K562 (cell line): ENCODE results near the gene FARSA. TPM values are rescaled to one million over a fixed set of nuclear protein-coding genes. Genes with fewer than 3 reads are reported as not detected.

Experiments
- BRF1 ChIP-seq: IDR thresholded peaks from 3 replicates; pipeline ENCODE4 v1.6.1; 2011; ENCODE audit warnings: borderline replicate concordance, mild to moderate bottlenecking; ENCODE audit not compliant: insufficient read length; ENCODE audit errors: extremely low read depth
- CC2D1A ChIP-seq: fragments of 450-650 bp; IDR thresholded peaks from 2 replicates; pipeline ENCODE4 v1.6.1; 2017; ENCODE audit warnings: mild to moderate bottlenecking
- EGR1 ChIP-seq: fragments of 450-650 bp; conservative IDR thresholded peaks from 2 replicates; pipeline ENCODE4 v1.6.1; 2017; ENCODE audit warnings: mild to moderate bottlenecking
- ELF2 ChIP-seq: fragments of 250-450 bp; sonication (Bioruptor Pico); IDR thresholded peaks from 2 replicates; pipeline ENCODE4 v1.5.0; 2021; ENCODE audit warnings: mild to moderate bottlenecking
- EP400 ChIP-seq: fragments of 450-650 bp; IDR thresholded peaks from 2 replicates; pipeline ENCODE4 v1.6.1; 2017; ENCODE audit warnings: antibody characterized with exemption, mild to moderate bottlenecking, moderate library complexity
- FOXJ2 ChIP-seq: fragments of 200-800 bp; sonication (Bioruptor generic); IDR thresholded peaks from 2 replicates; pipeline ENCODE4 v1.6.1; 2016; ENCODE audit warnings: missing genetic modification characterization, missing compliant biosample characterization
- HOXB6 ChIP-seq: fragments of 250-450 bp; sonication (Bioruptor Pico); IDR thresholded peaks from 2 replicates; pipeline ENCODE4 v1.5.1; 2022; ENCODE audit warnings: mild to moderate bottlenecking, borderline replicate concordance
- ILF3 ChIP-seq: fragments of 450-650 bp; IDR thresholded peaks from 2 replicates; pipeline ENCODE4 v1.6.1; 2018; ENCODE audit warnings: antibody characterized with exemption, mild to moderate bottlenecking, moderate library complexity, borderline replicate concordance
- MTA1 ChIP-seq: fragments of 450-650 bp; IDR thresholded peaks from 2 replicates; pipeline ENCODE4 v1.6.1; 2017; ENCODE audit warnings: borderline replicate concordance
- NCOA1 ChIP-seq: fragments of 450-650 bp; IDR thresholded peaks from 2 replicates; pipeline ENCODE4 v1.6.1; 2016; ENCODE audit warnings: low read depth
- NR2F6 ChIP-seq: fragments of 450-650 bp; formaldehyde crosslinking; IDR thresholded peaks from 2 replicates; pipeline ENCODE4 v1.4.0; 2020; ENCODE audit warnings: mild to moderate bottlenecking
- RBM14 ChIP-seq: fragments of 200-400 bp; formaldehyde crosslinking; IDR thresholded peaks from 2 replicates; pipeline ENCODE4 v1.6.1; 2018; ENCODE audit warnings: low read depth, mild to moderate bottlenecking, low read length, moderate library complexity, borderline replicate concordance; ENCODE audit not compliant: insufficient read depth
- SMARCB1 ChIP-seq: IDR thresholded peaks from 2 replicates; pipeline ENCODE4 v1.6.1; 2011; ENCODE audit warnings: improper control_type of control experiment, low read depth; ENCODE audit not compliant: insufficient read length
- TAF9B ChIP-seq: fragments of 450-650 bp; IDR thresholded peaks from 2 replicates; pipeline ENCODE4 v1.6.1; 2018; ENCODE audit warnings: mild to moderate bottlenecking; ENCODE audit not compliant: partially characterized antibody
- YY1 ChIP-seq, 3 experiments: IDR thresholded peaks; 2 replicates each; pipeline ENCODE4 v1.6.1; 2011; ENCODE audit warnings: low read length in 2 of 3, mild to moderate bottlenecking in 2 of 3, moderate library complexity in 2 of 3, borderline replicate concordance in 1 of 3, control low read depth in 1 of 3, low read depth in 1 of 3; ENCODE audit not compliant: insufficient read depth in 3 of 3, insufficient replicate concordance in 2 of 3, control insufficient read depth in 1 of 3, insufficient read length in 1 of 3; ENCODE audit errors: extremely low read depth in 1 of 3
- ZBTB8A ChIP-seq: fragments of 450-650 bp; IDR thresholded peaks from 2 replicates; pipeline ENCODE4 v1.6.1; 2018; ENCODE audit warnings: mild to moderate bottlenecking, moderate library complexity; ENCODE audit not compliant: partially characterized antibody
- polyA plus RNA-seq, 8 experiments: library from polyadenylated mRNA; depleted of rRNA in 4 of 8; stranded (reverse) in 5 of 8; unstranded in 3 of 8; fragments of >200 nt; fragmentation: Nextera tagmentation in 2 of 8; fragmentation: Illumina TruSeq in 1 of 8; extraction: Ambion mirVana in 2 of 8; extraction: Trizol in 1 of 8; gene quantifications; 2 replicates each; pipeline versions ENCODE4 v1.2.1 to v1.2.3, GENCODE V29; 2011 to 2014; ENCODE audit warnings: inconsistent platforms in 1 of 8, missing spikeins in 1 of 8
- total RNA-seq, 7 experiments: library from RNA; depleted of rRNA in 6 of 7; stranded (reverse); fragments of >200 nt in 6 of 7; fragmentation: Illumina TruSeq in 2 of 7; extraction: Trizol in 2 of 7; gene quantifications; 2 replicates each; pipeline versions ENCODE4 v1.2.1 to v1.2.3, GENCODE V29; 2011 to 2021; ENCODE audit warnings: low replicate concordance in 1 of 7
- TF ChIP-seq, protein P1 (sequence below): fragments of 250-450 bp; sonication (Bioruptor Pico); IDR thresholded peaks from 2 replicates; pipeline ENCODE4 v1.5.1; 2021; ENCODE audit warnings: mild to moderate bottlenecking
- TF ChIP-seq, protein P2 (sequence below): fragments of 450-650 bp; IDR thresholded peaks from 2 replicates; pipeline ENCODE4 v1.6.1; 2018; ENCODE audit not compliant: partially characterized antibody
- TF ChIP-seq, protein P3 (sequence below): fragments of 250-450 bp; sonication (Bioruptor Pico); IDR thresholded peaks from 2 replicates; pipeline ENCODE4 v1.9.0; 2021; ENCODE audit warnings: mild to moderate bottlenecking, inconsistent platforms

FARSA gene
- total and polyA plus RNA-seq, 9 of the 15 experiments (the other 6 are each of a cell fraction or from before 2014, with no cell fraction given): 25.2 to 237 (median 89.6) TPM

DNA sequence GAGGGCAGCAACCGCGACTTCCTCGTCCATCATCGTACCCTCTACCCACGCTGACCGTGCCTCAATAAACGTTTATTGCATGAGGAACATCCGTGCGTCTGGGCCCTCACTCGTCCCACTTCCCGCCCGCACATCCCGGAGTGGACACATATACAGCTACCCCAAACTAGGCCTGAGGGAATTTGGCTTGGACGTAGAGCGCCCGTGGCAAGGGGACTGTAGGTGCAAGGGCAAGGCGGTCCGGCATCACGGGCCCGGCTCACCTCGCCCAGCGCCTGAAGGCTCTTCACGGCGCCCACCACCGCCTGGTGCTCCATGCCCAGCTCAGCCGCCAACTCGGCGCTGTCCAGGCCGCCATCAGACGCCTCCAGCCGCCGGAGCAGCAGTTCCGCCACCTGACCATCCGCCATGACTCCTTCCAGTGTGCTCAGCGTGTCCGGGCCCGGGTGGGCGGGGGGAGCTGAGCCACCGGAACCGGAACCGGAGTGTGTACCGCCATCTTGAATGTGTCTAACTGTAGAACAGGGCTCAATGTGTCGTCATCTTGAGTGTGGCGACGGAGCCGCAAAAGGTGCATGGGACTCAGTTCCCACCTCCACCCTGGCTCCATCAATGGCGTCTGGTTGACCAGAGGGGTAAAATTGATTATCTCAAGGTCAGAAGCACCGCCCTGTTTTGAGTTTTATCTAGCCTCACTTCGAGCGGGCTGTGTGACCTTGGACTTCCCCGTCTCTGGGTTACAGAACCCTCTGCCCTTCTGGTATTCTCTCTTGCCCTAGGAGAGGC lies at the start of gene FARSA (continued):
- TF ChIP-seq, protein P1, sequence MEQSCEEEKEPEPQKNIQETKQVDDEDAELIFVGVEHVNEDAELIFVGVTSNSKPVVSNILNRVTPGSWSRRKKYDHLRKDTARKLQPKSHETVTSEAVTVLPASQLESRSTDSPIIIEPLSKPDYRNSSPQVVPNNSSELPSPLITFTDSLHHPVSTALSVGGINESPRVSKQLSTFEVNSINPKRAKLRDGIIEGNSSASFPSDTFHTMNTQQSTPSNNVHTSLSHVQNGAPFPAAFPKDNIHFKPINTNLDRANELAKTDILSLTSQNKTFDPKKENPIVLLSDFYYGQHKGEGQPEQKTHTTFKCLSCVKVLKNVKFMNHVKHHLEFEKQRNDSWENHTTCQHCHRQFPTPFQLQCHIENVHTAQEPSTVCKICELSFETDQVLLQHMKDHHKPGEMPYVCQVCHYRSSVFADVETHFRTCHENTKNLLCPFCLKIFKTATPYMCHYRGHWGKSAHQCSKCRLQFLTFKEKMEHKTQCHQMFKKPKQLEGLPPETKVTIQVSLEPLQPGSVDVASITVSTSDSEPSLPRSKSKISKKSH (CRISPR knock-in tag): no peak
- TF ChIP-seq SMARCB1: no peak
- TF ChIP-seq YY1 (IDR thresholded peaks at IDR 0.05; ENCODE audit: borderline replicate concordance in 1 of 3, control insufficient read depth in 1 of 3, extremely low read depth in 1 of 3, insufficient read depth in 3 of 3, insufficient read length in 1 of 3, insufficient replicate concordance in 2 of 3, low read depth in 1 of 3, low read length in 2 of 3): peak; percentile 99 to 100 (median 100)
- no peak for TF ChIP-seq HOXB6 (CRISPR knock-in tag)
- TF ChIP-seq RBM14: no peak
- TF ChIP-seq NR2F6 (CRISPR knock-in tag): no peak
- peak; percentile 91 for TF ChIP-seq TAF9B
- TF ChIP-seq BRF1: no peak
- 0 out of 2 replicates have a peak, but pooled peaks have one; percentile 28 for TF ChIP-seq MTA1
- no peak for TF ChIP-seq ZBTB8A
- no peak for TF ChIP-seq EGR1
- TF ChIP-seq, protein P2, sequence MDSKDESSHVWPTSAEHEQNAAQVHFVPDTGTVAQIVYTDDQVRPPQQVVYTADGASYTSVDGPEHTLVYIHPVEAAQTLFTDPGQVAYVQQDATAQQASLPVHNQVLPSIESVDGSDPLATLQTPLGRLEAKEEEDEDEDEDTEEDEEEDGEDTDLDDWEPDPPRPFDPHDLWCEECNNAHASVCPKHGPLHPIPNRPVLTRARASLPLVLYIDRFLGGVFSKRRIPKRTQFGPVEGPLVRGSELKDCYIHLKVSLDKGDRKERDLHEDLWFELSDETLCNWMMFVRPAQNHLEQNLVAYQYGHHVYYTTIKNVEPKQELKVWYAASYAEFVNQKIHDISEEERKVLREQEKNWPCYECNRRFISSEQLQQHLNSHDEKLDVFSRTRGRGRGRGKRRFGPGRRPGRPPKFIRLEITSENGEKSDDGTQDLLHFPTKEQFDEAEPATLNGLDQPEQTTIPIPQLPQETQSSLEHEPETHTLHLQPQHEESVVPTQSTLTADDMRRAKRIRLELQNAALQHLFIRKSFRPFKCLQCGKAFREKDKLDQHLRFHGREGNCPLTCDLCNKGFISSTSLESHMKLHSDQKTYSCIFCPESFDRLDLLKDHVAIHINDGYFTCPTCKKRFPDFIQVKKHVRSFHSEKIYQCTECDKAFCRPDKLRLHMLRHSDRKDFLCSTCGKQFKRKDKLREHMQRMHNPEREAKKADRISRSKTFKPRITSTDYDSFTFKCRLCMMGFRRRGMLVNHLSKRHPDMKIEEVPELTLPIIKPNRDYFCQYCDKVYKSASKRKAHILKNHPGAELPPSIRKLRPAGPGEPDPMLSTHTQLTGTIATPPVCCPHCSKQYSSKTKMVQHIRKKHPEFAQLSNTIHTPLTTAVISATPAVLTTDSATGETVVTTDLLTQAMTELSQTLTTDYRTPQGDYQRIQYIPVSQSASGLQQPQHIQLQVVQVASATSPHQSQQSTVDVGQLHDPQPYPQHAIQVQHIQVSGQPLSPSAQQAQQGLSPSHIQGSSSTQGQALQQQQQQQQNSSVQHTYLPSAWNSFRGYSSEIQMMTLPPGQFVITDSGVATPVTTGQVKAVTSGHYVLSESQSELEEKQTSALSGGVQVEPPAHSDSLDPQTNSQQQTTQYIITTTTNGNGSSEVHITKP: no peak
- no peak for TF ChIP-seq CC2D1A
- TF ChIP-seq, protein P3, sequence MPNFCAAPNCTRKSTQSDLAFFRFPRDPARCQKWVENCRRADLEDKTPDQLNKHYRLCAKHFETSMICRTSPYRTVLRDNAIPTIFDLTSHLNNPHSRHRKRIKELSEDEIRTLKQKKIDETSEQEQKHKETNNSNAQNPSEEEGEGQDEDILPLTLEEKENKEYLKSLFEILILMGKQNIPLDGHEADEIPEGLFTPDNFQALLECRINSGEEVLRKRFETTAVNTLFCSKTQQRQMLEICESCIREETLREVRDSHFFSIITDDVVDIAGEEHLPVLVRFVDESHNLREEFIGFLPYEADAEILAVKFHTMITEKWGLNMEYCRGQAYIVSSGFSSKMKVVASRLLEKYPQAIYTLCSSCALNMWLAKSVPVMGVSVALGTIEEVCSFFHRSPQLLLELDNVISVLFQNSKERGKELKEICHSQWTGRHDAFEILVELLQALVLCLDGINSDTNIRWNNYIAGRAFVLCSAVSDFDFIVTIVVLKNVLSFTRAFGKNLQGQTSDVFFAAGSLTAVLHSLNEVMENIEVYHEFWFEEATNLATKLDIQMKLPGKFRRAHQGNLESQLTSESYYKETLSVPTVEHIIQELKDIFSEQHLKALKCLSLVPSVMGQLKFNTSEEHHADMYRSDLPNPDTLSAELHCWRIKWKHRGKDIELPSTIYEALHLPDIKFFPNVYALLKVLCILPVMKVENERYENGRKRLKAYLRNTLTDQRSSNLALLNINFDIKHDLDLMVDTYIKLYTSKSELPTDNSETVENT: 0 out of 2 replicates have a peak, but pooled peaks have one; percentile 6
- TF ChIP-seq NCOA1: no peak
- TF ChIP-seq FOXJ2 (tag): no peak
- TF ChIP-seq ILF3: no peak
- TF ChIP-seq EP400: peak; percentile 95
- TF ChIP-seq ELF2 (CRISPR knock-in tag): 0 out of 2 replicates have a peak, but pooled peaks have one; percentile 14
